GM10248 (cell line): ENCODE data around the gene NTF3.

Source experiments
- CTCF ChIA-PET: fragments of 300-600 bp; sonication (Branson Sonifier 250); formaldehyde crosslinking; extraction: SDS; loops from one replicate; lab custom pipeline; 2021; ENCODE audit warnings: antibody characterized with exemption; lab: Yijun Ruan, JAX
- POLR2A ChIA-PET: fragments of 350-650 bp; sonication (Branson Sonifier 250); formaldehyde crosslinking; extraction: SDS; loops from one replicate; lab custom pipeline; 2020; ENCODE audit warnings: antibody characterized with exemption; lab: Yijun Ruan, JAX
- DNase-seq: peaks from one replicate; pipeline ENCODE4 v3.0.0; 2012; ENCODE audit errors: extremely low spot score
- CTCF ChIP-seq: IDR thresholded peaks from 2 replicates; pipeline ENCODE4 v1.5.1; 2012; ENCODE audit warnings: mild to moderate bottlenecking, low read depth; ENCODE audit errors: extremely low read depth, missing control alignments, control extremely low read depth

The NTF3 gene

GRCh38 chr12:5464096-5464495 is 32.2 kb downstream of the NTF3 start:
- ChIA-PET CTCF (no interaction called here), POLR2A (no interaction called here)
- no peak for DNase-seq
- no peak for TF ChIP-seq CTCF

- TF ChIP-seq CTCF, result no peak
- ChIA-PET CTCF (no interaction called here), POLR2A (no interaction called here)
- DNase-seq, result no peak
Measured at GRCh38 chr12:5465384-5465783, 33.5 kb downstream of the NTF3 start.

DNA sequence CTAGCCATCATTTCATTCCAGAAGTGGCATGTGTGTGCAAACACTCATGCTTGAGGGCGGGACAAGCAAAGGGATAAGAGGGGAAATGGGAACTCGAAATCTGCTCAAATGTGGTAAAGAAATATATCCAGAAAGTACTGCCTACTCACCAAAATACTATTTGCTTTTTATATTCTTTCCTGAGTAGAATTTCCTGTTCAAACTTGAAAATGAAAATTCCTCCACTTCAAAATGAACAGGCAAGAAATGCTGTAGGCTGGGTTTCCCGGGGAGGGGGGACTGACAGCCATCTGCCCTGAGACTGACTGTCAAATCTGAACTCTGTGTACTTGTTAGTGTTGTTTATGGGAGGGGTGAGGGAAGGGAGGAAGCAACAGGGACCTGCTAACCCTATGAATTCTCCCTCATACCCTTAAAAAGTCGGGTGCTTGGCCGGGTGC is 34.6 kb downstream of the NTF3 start:
- no peak for TF ChIP-seq CTCF
- POLR2A ChIA-PET, result no interaction called here
- CTCF ChIA-PET, result no interaction called here
- DNase-seq, result no peak

DNA sequence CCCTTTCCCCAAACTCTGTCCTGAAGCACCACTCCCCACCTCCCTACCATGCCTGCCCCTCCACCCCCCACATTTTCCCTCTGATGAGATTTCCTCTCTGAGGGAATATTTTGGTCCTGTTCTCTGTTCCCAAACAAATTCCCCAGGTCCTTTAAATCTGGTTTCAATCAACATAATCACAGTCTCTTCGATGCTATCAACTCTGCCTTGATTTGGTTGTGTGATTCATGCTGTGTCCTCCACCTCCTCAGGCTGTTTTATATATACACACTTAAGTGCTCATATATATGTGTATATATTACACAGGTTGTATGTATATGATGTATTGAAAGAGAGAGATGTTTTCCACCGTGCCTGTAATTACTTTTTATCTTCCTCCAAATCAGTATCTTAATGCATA is 36.0 kb downstream of the NTF3 start:
- CTCF ChIA-PET, result interaction anchor here (1.2 kb wide), 1 partner anchor 12 kb away, joined by 3 read pairs; no protein-coding TSS in a partner anchor
- no peak for TF ChIP-seq CTCF
- POLR2A ChIA-PET, result no interaction called here
- DNase-seq, result no peak

DNA sequence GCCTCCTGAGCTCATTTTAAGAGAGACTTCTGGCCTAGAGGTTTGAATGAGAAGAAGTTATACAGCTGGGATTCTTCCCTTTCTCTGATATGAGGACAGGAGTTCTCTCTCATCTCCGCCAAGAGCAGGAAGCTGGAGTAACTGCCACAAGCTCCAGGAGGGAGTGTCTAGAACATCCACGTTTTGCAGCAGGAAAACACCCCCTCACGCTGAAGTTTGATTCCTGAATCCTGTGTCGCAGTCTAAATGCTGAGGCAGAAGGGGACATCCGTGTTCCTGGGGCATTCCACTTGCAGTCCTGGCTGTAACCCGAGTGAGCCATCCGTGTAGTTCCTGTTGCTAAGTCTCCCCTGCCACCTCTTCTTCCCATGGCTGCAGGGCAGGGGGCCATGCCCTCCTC is 38.3 kb downstream of the NTF3 start:
- POLR2A ChIA-PET, result no interaction called here
- TF ChIP-seq CTCF, result no peak
- DNase-seq, result no peak
- CTCF ChIA-PET, result no interaction called here

- no peak for DNase-seq
- POLR2A ChIA-PET, result no interaction called here
- TF ChIP-seq CTCF, result no peak
- CTCF ChIA-PET, result no interaction called here
Measured at GRCh38 chr12:5470703-5471102, 38.8 kb downstream of the NTF3 start.
